OCI-LY7 (cell line): ENCODE results near the gene CARD11. TPM values are rescaled to one million over a fixed set of nuclear protein-coding genes. Genes with fewer than 3 reads are reported as not detected.
"Not testable (repeated sequence)": the region's sequence is repeated elsewhere in the genome, so short reads cannot be mapped to it uniquely, and the experiment has no call there.

ENCODE experiments used
- BruUV-seq: library from RNA; stranded (reverse); fragments of 400-500 nt; replicated peaks from 2 replicates; lab custom pipeline; 2021; lab: Mats Ljungman, UMichigan
- CTCF ChIA-PET: fragments of 300-600 bp; sonication (Branson Sonifier 250); formaldehyde crosslinking; loops from one replicate; lab custom pipeline; 2022; ENCODE audit warnings: antibody characterized with exemption; ENCODE audit not compliant: unreplicated experiment; lab: Charles Lee
- POLR2A ChIA-PET: fragments of 300-600 bp; sonication (Branson Sonifier 250); formaldehyde crosslinking; loops from one replicate; lab custom pipeline; 2022; ENCODE audit warnings: antibody characterized with exemption; lab: Charles Lee
- DNase-seq: peaks from one replicate; pipeline ENCODE4 v3.0.0-alpha.2; 2015; ENCODE audit warnings: low spot score
- H2AFZ ChIP-seq: fragments of 200-600 bp; sonication (generic), shearing (Covaris generic); 2 replicates; pipeline ENCODE4 v1.6.1; 2014; ENCODE audit warnings: mild to moderate bottlenecking, antibody characterized with exemption, low read length, moderate library complexity
- H3K27ac ChIP-seq: fragments of 200-600 bp; sonication (generic); 2 replicates; pipeline ENCODE4 v1.5.1; 2014; ENCODE audit warnings: mixed run types, low read depth, mild to moderate bottlenecking, moderate library complexity, low read length, inconsistent platforms; ENCODE audit not compliant: poor library complexity, severe bottlenecking
- H3K36me3 ChIP-seq: fragments of 200-600 bp; sonication (generic); 2 replicates; pipeline ENCODE4 v1.6.1; 2014; ENCODE audit warnings: mild to moderate bottlenecking, antibody characterized with exemption, low read length, moderate library complexity, mixed read lengths; ENCODE audit not compliant: insufficient read depth
- H3K4me1 ChIP-seq: fragments of 200-600 bp; sonication (generic); 2 replicates; pipeline ENCODE4 v1.5.1; 2014; ENCODE audit warnings: mild to moderate bottlenecking, low read length; ENCODE audit not compliant: insufficient read depth, poor library complexity, severe bottlenecking
- H3K4me2 ChIP-seq: fragments of 200-600 bp; sonication (generic); 2 replicates; pipeline ENCODE4 v1.6.1; 2014; ENCODE audit warnings: mild to moderate bottlenecking, low read length
- H3K4me3 ChIP-seq: fragments of 200-600 bp; sonication (generic); 2 replicates; pipeline ENCODE4 v1.5.1; 2014; ENCODE audit warnings: mild to moderate bottlenecking, low read depth, low read length; ENCODE audit not compliant: poor library complexity, severe bottlenecking
- H3K79me2 ChIP-seq: fragments of 200-600 bp; sonication (generic); 2 replicates; pipeline ENCODE4 v1.6.1; 2016; ENCODE audit warnings: low read depth, mild to moderate bottlenecking, low read length, moderate library complexity, mixed read lengths; ENCODE audit not compliant: insufficient read depth
- H3K9me2 ChIP-seq: fragments of 200-600 bp; sonication (generic); 2 replicates; pipeline ENCODE4 v1.6.1; 2016; ENCODE audit warnings: mild to moderate bottlenecking, low read length, mixed read lengths; ENCODE audit not compliant: insufficient read depth
- H3K9me3 ChIP-seq: fragments of 200-600 bp; sonication (generic); 2 replicates; pipeline ENCODE4 v1.6.1; 2014; ENCODE audit warnings: mild to moderate bottlenecking, mixed run types, low read length, mixed read lengths
- H4K20me1 ChIP-seq: fragments of 200-600 bp; sonication (generic); 2 replicates; pipeline ENCODE4 v1.6.1; 2014; ENCODE audit warnings: mild to moderate bottlenecking, antibody characterized with exemption, low read length, moderate library complexity, mixed read lengths; ENCODE audit not compliant: insufficient read depth
- EZH2phosphoT487 ChIP-seq: fragments of 200-600 bp; sonication (generic); IDR thresholded peaks from 2 replicates; pipeline ENCODE4 v1.6.1; 2018; ENCODE audit warnings: low read depth, borderline replicate concordance, mild to moderate bottlenecking, mixed run types, antibody characterized with exemption, low read length, moderate library complexity, mixed read lengths
- intact Hi-C: fragments of 100-400 bp; cut with micrococcal nuclease; formaldehyde crosslinking; loops from one replicate; pipeline ENCODE4 v1.10.0; 2022; ENCODE audit not compliant: unreplicated experiment
- total RNA-seq, 2 experiments: library from RNA; depleted of rRNA in 1 of 2; stranded (reverse); fragments of >200 nt in 1 of 2; shearing (Covaris generic) in 1 of 2; gene quantifications; 2 replicates each; pipeline ENCODE4 v1.2.3, GENCODE V29; 2014 to 2022
- TF ChIP-seq, protein P1 (sequence below): fragments of 200-600 bp; sonication (generic); conservative IDR thresholded peaks from 2 replicates; pipeline ENCODE4 v1.5.1; 2014; ENCODE audit warnings: mild to moderate bottlenecking, antibody characterized with exemption, low read length, moderate library complexity, mixed read lengths

The CARD11 gene
- total RNA-seq, 2 experiments from 2014 or later, result 33.8 to 63.5 TPM

DNA sequence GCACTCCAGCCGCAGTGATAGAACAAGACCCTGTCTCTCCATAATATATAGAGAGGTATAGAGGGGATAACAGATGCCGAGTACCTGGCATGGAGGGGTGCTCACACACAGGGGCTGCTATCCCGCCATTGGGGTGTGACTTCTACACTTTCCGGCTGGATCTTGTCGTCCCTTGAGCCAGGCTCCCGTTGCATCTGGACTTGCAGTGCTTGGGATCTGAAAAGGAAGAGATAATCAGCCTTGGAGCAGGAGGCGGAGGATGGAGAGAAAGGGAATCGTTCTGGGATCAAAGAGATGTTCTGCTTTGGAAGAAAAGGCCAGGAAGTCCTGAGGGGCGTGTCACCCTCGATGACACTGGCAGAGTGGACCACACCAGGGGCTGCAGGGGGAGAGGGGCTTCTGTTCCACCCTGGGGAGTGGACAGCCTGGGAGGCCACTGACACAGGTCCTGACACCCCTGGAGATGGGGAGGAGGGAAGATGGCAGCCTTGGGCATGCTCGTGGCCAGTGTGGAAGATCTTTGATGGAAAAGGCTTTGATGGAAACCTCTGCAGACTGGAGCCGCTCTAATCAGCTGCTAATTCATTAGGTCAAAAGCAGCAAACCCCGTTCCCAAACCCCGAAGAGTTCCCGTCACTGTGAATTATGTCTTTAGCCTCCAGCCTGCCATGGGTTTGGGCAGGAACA lies 85.1 kb downstream of the CARD11 start:
- no peaks in the 10 kb centered on the region for H3K9me2 ChIP-seq
- no peak overlapping the region for H3K4me2 ChIP-seq
- no peak overlapping the region for H3K27ac ChIP-seq
- peaks cover 23% of the 10 kb centered on the region for H3K36me3 ChIP-seq
- H3K4me1 ChIP-seq, result no peaks in the 10 kb centered on the region
- no peaks in the 10 kb centered on the region for H3K79me2 ChIP-seq
- CTCF ChIA-PET, result no interaction called here
- no peak overlapping the region for H3K4me3 ChIP-seq
- no peak for DNase-seq
- POLR2A ChIA-PET, result no interaction called here
- intact Hi-C loops, result no loop called here
- no peaks in the 10 kb centered on the region for H3K9me3 ChIP-seq
- no peak overlapping the region for H2AFZ ChIP-seq
- H4K20me1 ChIP-seq, result no peaks in the 10 kb centered on the region
- no TSS peak for BruUV-seq
- TF ChIP-seq EZH2phosphoT487, result no peak
- TF ChIP-seq, protein P1, sequence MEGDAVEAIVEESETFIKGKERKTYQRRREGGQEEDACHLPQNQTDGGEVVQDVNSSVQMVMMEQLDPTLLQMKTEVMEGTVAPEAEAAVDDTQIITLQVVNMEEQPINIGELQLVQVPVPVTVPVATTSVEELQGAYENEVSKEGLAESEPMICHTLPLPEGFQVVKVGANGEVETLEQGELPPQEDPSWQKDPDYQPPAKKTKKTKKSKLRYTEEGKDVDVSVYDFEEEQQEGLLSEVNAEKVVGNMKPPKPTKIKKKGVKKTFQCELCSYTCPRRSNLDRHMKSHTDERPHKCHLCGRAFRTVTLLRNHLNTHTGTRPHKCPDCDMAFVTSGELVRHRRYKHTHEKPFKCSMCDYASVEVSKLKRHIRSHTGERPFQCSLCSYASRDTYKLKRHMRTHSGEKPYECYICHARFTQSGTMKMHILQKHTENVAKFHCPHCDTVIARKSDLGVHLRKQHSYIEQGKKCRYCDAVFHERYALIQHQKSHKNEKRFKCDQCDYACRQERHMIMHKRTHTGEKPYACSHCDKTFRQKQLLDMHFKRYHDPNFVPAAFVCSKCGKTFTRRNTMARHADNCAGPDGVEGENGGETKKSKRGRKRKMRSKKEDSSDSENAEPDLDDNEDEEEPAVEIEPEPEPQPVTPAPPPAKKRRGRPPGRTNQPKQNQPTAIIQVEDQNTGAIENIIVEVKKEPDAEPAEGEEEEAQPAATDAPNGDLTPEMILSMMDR, result no peak

DNA sequence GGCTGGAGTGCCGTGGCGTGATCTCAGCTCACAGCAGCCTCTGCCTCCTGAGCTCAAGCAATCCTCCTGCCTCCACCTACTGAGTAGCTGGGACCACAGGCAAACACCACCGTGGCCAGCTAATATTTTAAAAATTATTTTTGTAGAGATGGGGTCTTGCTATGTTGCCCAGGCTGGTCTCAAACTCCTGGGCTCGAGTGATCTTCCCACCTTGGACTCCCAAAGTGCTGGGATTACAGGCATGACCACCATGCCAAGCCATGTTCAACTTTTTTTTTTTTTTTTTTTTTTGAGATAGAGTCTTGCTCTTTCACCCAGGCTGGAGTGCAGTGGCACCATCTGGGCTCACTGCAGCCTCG lies 86.3 kb downstream of the CARD11 start:
- H3K9me2 ChIP-seq, CTCF ChIA-PET, BruUV-seq, H3K79me2 ChIP-seq, H3K4me2 ChIP-seq, H4K20me1 ChIP-seq, H3K4me3 ChIP-seq, DNase-seq, H2AFZ ChIP-seq, intact Hi-C loops, H3K27ac ChIP-seq, H3K4me1 ChIP-seq, H3K9me3 ChIP-seq: not testable (repeated sequence)
- POLR2A ChIA-PET, result interaction anchor here (0.6 to 1.7 kb wide), 5 partner anchors 8 to 65 kb away, joined by 3 to 7 read pairs (median 3); no protein-coding TSS in a partner anchor
- peaks cover 35% of the 10 kb centered on the region for H3K36me3 ChIP-seq

DNA sequence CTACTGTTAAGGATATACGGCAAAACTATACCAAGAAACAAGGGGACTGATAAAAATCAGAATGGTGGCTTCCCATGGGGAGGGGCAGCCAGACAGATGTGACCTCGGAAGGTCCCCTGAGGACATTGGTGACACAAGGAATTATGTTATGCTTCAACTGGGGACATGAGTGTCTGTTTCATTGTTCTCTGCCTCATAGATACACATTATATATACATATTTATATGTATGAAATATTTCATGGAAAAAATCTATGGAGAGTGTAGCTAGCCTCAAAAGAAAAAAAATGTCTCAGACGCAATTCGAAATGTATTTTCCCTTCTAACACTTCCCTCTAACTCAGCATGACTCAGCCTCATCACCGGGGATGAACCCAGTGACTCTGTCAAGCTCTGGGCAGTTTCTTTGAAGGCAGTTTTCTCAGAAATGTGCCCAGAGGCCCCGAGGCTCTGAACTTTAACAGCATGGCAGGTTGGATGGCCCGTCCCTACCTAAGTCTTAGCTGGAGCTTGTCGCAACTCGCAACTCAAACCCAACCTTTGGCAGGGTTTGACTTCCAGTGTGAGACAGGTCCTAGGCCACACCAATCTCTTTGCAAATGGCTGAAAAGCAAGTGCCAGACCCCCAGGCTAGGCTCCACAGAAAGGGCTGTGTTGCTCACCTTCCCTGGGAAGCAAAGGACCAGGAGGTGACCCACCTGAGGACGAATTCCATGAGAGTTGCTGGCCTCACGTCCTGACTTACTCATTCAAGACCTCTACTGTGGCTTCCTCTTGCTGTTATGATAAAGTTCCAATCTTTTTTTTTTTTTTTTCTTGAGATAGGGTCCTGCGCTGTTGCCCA lies 86.9 kb downstream of the CARD11 start:
- Histone ChIP-seq H3K79me2 (no peaks in the 10 kb centered on the region), H3K9me2 (no peaks in the 10 kb centered on the region), H3K9me3 (no peaks in the 10 kb centered on the region), H3K36me3 (peaks cover 40% of the 10 kb centered on the region), H3K4me1 (no peaks in the 10 kb centered on the region), H2AFZ (no peak overlapping the region), H3K4me3 (no peak overlapping the region), H4K20me1 (no peaks in the 10 kb centered on the region), H3K4me2 (no peak overlapping the region), H3K27ac (no peak overlapping the region)
- CTCF ChIA-PET, result no interaction called here
- intact Hi-C loops, result no loop called here
- TF ChIP-seq EZH2phosphoT487, result no peak
- TF ChIP-seq, protein P1, result no peak
- BruUV-seq, result no TSS peak
- no peak for DNase-seq
- POLR2A ChIA-PET, result interaction anchor here (0.6 to 1.7 kb wide), 4 partner anchors 8 to 32 kb away, joined by 3 to 4 read pairs (median 3); no protein-coding TSS in a partner anchor
